HCT116 (cell line): Measurements from ENCODE around the gene ALK. TPM values are rescaled to one million over a fixed set of nuclear protein-coding genes. Genes with fewer than 3 reads are reported as not detected.

ENCODE experiments used
- ATAC-seq: fragments of 200-7000 bp; cut with Tn5 transposase; 2 replicates; pipeline ENCODE4 v1.9.1; 2020; ENCODE audit warnings: mild to moderate bottlenecking, moderate library complexity
- BruUV-seq: library from RNA; stranded (reverse); fragments of 400-500 nt; replicated peaks from 2 replicates; lab custom pipeline; 2021; lab: Mats Ljungman, UMichigan
- CTCF ChIA-PET: fragments of 300-600 bp; sonication (Branson Sonifier 250); formaldehyde crosslinking; loops from one replicate; lab custom pipeline; 2021; ENCODE audit warnings: antibody characterized with exemption; lab: Charles Lee
- POLR2A ChIA-PET: fragments of 300-600, 350-600 bp; sonication (Branson Sonifier 250); formaldehyde crosslinking; loops from one replicate; lab custom pipeline; 2021; ENCODE audit warnings: antibody characterized with exemption; lab: Charles Lee
- RAD21 ChIA-PET, 2 experiments: fragments of 300-600 bp; sonication (Branson Sonifier 250); formaldehyde crosslinking; loops; one replicate each; lab custom pipeline; 2023; ENCODE audit warnings: low total read pairs in 2 of 2; ENCODE audit not compliant: uncharacterized antibody in 2 of 2, unreplicated experiment in 2 of 2, low non-redundant PET in 1 of 2; lab: Charles Lee
- DNase-seq: peaks from one replicate; pipeline ENCODE4 v3.0.0-alpha.2; 2010; ENCODE audit warnings: low read depth, low spot score
- H2AFZ ChIP-seq: fragments of 200-600 bp; shearing (Covaris generic), sonication (generic); 2 replicates; pipeline ENCODE4 v1.6.1; 2017; ENCODE audit warnings: low read depth, mixed run types, mixed read lengths, antibody characterized with exemption, low read length; ENCODE audit not compliant: poor library complexity, severe bottlenecking
- H3K27ac ChIP-seq: 2 replicates; pipeline ENCODE4 v1.5.1; 2012; ENCODE audit warnings: low read depth, low read length
- H3K27me3 ChIP-seq: fragments of 200-600 bp; sonication (generic); 2 replicates; pipeline ENCODE4 v1.6.1; 2016; ENCODE audit warnings: mixed run types, low read length, mixed read lengths; ENCODE audit not compliant: insufficient read depth
- H3K36me3 ChIP-seq, 2 experiments: fragments of 200-500 bp in 1 of 2; fragments of 200-600 bp in 1 of 2; sonication (Bioruptor generic) in 1 of 2; sonication (generic) in 1 of 2; 2 replicates each; pipeline versions ENCODE4 v1.5.1 to v1.6.1; 2014 to 2016; ENCODE audit warnings: low read length in 2 of 2, inconsistent platforms in 1 of 2, mixed read lengths in 1 of 2, mixed run types in 1 of 2; ENCODE audit not compliant: insufficient read depth in 2 of 2, control insufficient read depth in 1 of 2
- H3K4me1 ChIP-seq, 2 experiments: fragments of 200-600 bp in 1 of 2; sonication (generic) in 1 of 2; 2 replicates each; pipeline versions ENCODE4 v1.5.1 to v1.6.1; 2012 to 2017; ENCODE audit warnings: low read length in 2 of 2, inconsistent platforms in 1 of 2, mild to moderate bottlenecking in 1 of 2, mixed read lengths in 1 of 2, mixed run types in 1 of 2, moderate library complexity in 1 of 2; ENCODE audit not compliant: insufficient read depth in 2 of 2, control insufficient read depth in 1 of 2
- H3K4me2 ChIP-seq: fragments of 200-600 bp; sonication (generic); 2 replicates; pipeline ENCODE4 v1.6.1; 2017; ENCODE audit warnings: mixed run types, low read length, mixed read lengths
- H3K4me3 ChIP-seq, 2 experiments: fragments of 200-600 bp in 1 of 2; sonication (generic) in 1 of 2; replicated peaks in 1 of 2; 2 replicates each; pipeline ENCODE4 v1.5.1; 2011 to 2016; ENCODE audit warnings: low read length in 2 of 2, control low read depth in 1 of 2, low read depth in 1 of 2, mild to moderate bottlenecking in 1 of 2, mixed read lengths in 1 of 2, mixed run types in 1 of 2
- H3K79me2 ChIP-seq: fragments of 200-600 bp; sonication (generic); 2 replicates; pipeline ENCODE4 v1.6.1; 2017; ENCODE audit warnings: mild to moderate bottlenecking, mixed run types, low read length, moderate library complexity, mixed read lengths; ENCODE audit not compliant: insufficient read depth
- H3K9ac ChIP-seq: fragments of 200-600 bp; sonication (generic); 2 replicates; pipeline ENCODE4 v1.6.1; 2016; ENCODE audit warnings: low read length, mixed read lengths
- H3K9me2 ChIP-seq: fragments of 200-600 bp; sonication (generic), shearing (Covaris generic); 2 replicates; pipeline ENCODE4 v1.6.1; 2017; ENCODE audit warnings: mixed run types, mild to moderate bottlenecking, moderate library complexity; ENCODE audit not compliant: insufficient read depth
- H3K9me3 ChIP-seq, 2 experiments: fragments of 200-500 bp in 1 of 2; fragments of 200-600 bp in 1 of 2; sonication (Bioruptor generic) in 1 of 2; sonication (generic) in 1 of 2; 2 replicates each; pipeline ENCODE4 v1.6.1; 2014 to 2017; ENCODE audit warnings: low read length in 2 of 2, mixed read lengths in 2 of 2, inconsistent platforms in 1 of 2, low read depth in 1 of 2, mild to moderate bottlenecking in 1 of 2, mixed run types in 1 of 2, moderate library complexity in 1 of 2; ENCODE audit not compliant: control insufficient read depth in 1 of 2, insufficient read depth in 1 of 2
- H4K20me1 ChIP-seq: fragments of 200-600 bp; sonication (generic), shearing (Covaris generic); 2 replicates; pipeline ENCODE4 v1.6.1; 2017; ENCODE audit warnings: mixed run types, mild to moderate bottlenecking, moderate library complexity; ENCODE audit not compliant: insufficient read depth
- ATF3 ChIP-seq: IDR thresholded peaks from 2 replicates; pipeline ENCODE4 v1.6.1; 2012
- CBX3 ChIP-seq: IDR thresholded peaks from 2 replicates; pipeline ENCODE4 v1.6.1; 2012; ENCODE audit warnings: low read depth
- CEBPB ChIP-seq: IDR thresholded peaks from 2 replicates; pipeline ENCODE4 v1.6.1; 2012; ENCODE audit warnings: low read depth
- CTCF ChIP-seq, 3 experiments: fragments of 200-600 bp in 1 of 3; sonication (generic) in 1 of 3; IDR thresholded peaks in 2 of 3; conservative IDR thresholded peaks in 1 of 3; 2 replicates each; pipeline ENCODE4 v1.5.1; 2012 to 2017; ENCODE audit warnings: low read depth in 2 of 3, low read length in 2 of 3, antibody characterized with exemption in 1 of 3, borderline replicate concordance in 1 of 3, control low read depth in 1 of 3, mild to moderate bottlenecking in 1 of 3, mixed read lengths in 1 of 3, mixed run types in 1 of 3, moderate library complexity in 1 of 3; ENCODE audit not compliant: insufficient read depth in 1 of 3
- EGR1 ChIP-seq: IDR thresholded peaks from 2 replicates; pipeline ENCODE4 v1.6.1; 2012; ENCODE audit warnings: low read depth
- EZH2 ChIP-seq: fragments of 200-600 bp; sonication (generic); IDR thresholded peaks from 2 replicates; pipeline ENCODE4 v1.6.1; 2017; ENCODE audit warnings: antibody characterized with exemption, mixed run types
- EZH2phosphoT487 ChIP-seq: fragments of 200-600 bp; IDR thresholded peaks from 2 replicates; pipeline ENCODE4 v1.6.1; 2018; ENCODE audit warnings: antibody characterized with exemption, borderline replicate concordance
- FOSL1 ChIP-seq: IDR thresholded peaks from 2 replicates; pipeline ENCODE4 v1.6.1; 2012; ENCODE audit warnings: low read depth
- POLR2A ChIP-seq: IDR thresholded peaks from 2 replicates; pipeline ENCODE4 v1.7.0; 2011; ENCODE audit warnings: borderline replicate concordance; ENCODE audit not compliant: insufficient read depth, insufficient read length; ENCODE audit errors: extremely low read depth
- RAD21 ChIP-seq: IDR thresholded peaks from 2 replicates; pipeline ENCODE4 v1.6.1; 2012; ENCODE audit warnings: low read depth, mild to moderate bottlenecking
- SIN3A ChIP-seq: IDR thresholded peaks from 2 replicates; pipeline ENCODE4 v1.6.1; 2012; ENCODE audit warnings: low read depth
- TCF7L2 ChIP-seq: IDR thresholded peaks from 2 replicates; pipeline ENCODE4 v1.7.0; 2011; ENCODE audit warnings: borderline replicate concordance, inconsistent platforms; ENCODE audit not compliant: insufficient read depth, insufficient read length; ENCODE audit errors: extremely low read depth
- YY1 ChIP-seq: IDR thresholded peaks from 2 replicates; pipeline ENCODE4 v1.6.1; 2011; ENCODE audit warnings: low read length, low read depth, moderate library complexity, mild to moderate bottlenecking; ENCODE audit not compliant: insufficient replicate concordance; ENCODE audit errors: extremely low read depth
- ZNF274 ChIP-seq: fragments of 200-500 bp; sonication (Bioruptor generic); IDR thresholded peaks from 2 replicates; pipeline ENCODE4 v1.6.1; 2014; ENCODE audit warnings: mild to moderate bottlenecking, low read depth, low read length, inconsistent platforms
- intact Hi-C: fragments of 100-400 bp; cut with micrococcal nuclease; formaldehyde crosslinking; loops from 2 replicates; pipeline ENCODE4 v1.10.0; 2022
- total RNA-seq: library from RNA; stranded (reverse); gene quantifications from one replicate; pipeline ENCODE4 v1.2.1, GENCODE V29; 2021; ENCODE audit not compliant: unreplicated experiment

The ALK gene
- total RNA-seq, 1 experiment from 2014 or later, result not detected

- ChIA-PET CTCF (no interaction called here), RAD21 (no interaction called here), POLR2A (no interaction called here)
- Histone ChIP-seq H3K36me3 (no peaks in the 10 kb centered on the region), H3K9me3 (no peaks in the 10 kb centered on the region), H2AFZ (no peak overlapping the region), H3K27ac (no peak overlapping the region), H3K27me3 (peaks cover 12% of the 10 kb centered on the region; the same call in 1 of the 2 replicates), H3K4me3 (no peak overlapping the region), H3K9me2 (no peaks in the 10 kb centered on the region), H3K79me2 (no peaks in the 10 kb centered on the region), H4K20me1 (no peaks in the 10 kb centered on the region; the same call in 1 of the 2 replicates), H3K9ac (no peak overlapping the region), H3K4me2 (no peak overlapping the region), H3K4me1 (no peaks in the 10 kb centered on the region)
- ATAC-seq (no peak), DNase-seq (no peak)
- TF ChIP-seq YY1, result no peak
- no peak for TF ChIP-seq ATF3
- TF ChIP-seq RAD21, result no peak
- TF ChIP-seq FOSL1, result no peak
- no peak for TF ChIP-seq TCF7L2
- TF ChIP-seq CTCF (IDR thresholded peaks at IDR 0.05 in 2 of 3, conservative IDR thresholded peaks at IDR 0.05 in 1 of 3; ENCODE audit: borderline replicate concordance in 1 of 3, insufficient read depth in 1 of 3, low read depth in 2 of 3, low read length in 2 of 3), result no peak
- TF ChIP-seq EZH2phosphoT487, result no peak
- TF ChIP-seq EGR1, result no peak
- TF ChIP-seq EZH2, result no peak
- no peak for TF ChIP-seq CEBPB
- TF ChIP-seq CBX3, result no peak
- no peak for TF ChIP-seq ZNF274
- TF ChIP-seq POLR2A, result no peak
- TF ChIP-seq SIN3A, result no peak
- intact Hi-C loops, result no loop called here
- no TSS peak for BruUV-seq
These were observed 244.4 kb downstream of the ALK start for GRCh38 chr2:29676886-29677453.
